Eye (tissue), 1 donor: ENCODE results near the gene RIIAD1.
"Not testable (repeated sequence)": the region's sequence is repeated elsewhere in the genome, so short reads cannot be mapped to it uniquely, and the experiment has no call there.

Source experiments
- DNase-seq: peaks from one replicate; pipeline ENCODE4 v3.0.0-alpha.2; 2015

The RIIAD1 gene, protein sequence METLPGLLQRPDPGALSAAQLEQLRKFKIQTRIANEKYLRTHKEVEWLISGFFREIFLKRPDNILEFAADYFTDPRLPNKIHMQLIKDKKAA

DNA sequence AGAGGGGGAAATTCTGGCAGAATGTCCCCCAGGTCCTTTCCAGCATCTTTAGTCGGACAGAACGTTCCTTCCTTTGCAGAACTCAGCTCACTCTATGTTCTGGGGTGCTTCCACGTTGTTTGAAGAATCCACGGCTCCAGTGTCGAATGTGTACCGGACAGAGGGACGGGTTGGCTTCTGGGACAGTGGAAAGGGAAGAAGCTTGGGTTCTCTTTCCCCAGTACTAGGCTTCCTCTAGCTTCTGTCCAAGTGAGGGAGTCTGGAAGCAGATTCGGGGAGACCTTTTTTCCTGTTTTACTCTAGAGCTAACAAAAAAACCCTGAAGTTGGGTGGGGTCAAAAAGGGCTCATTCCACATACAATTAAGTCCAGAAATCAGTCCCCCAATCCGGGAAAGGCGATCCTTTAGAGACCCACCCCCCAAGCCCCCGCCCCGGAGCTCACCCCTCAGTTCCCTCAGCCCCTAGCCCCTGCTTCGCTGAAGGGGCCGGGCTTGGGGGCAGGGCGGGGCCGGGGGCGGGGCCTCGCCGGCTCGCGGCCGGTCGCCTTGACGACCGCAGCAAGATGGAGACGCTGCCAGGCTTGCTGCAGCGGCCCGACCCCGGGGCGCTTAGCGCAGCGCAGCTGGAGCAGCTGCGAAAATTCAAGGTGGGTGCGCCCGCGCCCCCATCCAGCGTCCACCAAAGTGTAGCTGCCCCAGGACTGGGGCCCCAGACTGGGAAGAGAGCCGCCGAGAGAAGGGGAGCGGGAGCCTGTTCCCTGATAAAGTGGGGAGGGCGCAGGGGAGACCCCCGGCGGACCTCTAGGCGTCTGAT is at the start of gene RIIAD1:
Gene RIIAD1 (plus strand): TSS at position 549 of the 814 bp plus-strand sequence. CDS start 15 bp downstream, at position 564.
- DNase-seq: peak; percentile 74

DNA sequence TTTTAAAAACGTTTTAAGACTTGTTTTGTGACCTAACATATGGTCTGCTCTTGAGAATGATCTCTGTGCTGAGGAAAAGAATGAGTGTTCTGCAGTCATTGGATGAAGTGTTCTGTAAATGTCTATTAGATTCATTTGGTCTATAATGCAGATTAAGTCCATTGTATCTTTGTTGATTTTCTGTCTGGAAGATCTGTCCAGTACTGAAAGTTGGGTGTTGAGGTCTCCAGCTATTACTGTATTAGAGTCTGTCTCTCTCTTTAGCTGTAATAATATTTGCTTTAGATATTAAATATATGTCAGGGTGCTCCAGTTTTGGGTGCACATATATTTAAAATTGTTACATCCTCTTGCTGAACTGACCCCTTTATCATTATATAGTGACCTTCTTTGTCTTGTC is 47.9 kb upstream of the RIIAD1 start:
- DNase-seq: no peak

DNA sequence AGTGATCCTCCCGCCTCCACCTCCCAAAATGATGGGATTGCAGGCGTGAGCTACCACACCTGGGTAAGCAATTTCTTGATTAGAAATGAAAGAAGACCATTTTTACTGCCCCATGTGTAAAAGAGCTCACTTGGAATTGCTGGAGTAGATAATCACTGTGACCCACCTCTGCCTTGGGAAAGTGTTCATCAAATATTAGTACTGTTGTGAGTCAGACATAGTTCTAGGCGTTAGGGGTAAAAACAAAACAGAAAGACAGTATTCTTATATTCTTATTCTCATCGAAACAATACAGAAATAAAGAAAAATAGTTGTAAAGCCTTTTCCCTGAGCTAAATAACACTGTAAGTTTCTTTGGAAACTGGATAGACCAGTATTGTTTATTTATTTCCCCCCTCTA is 40.9 kb upstream of the RIIAD1 start:
- DNase-seq: no peak

DNA sequence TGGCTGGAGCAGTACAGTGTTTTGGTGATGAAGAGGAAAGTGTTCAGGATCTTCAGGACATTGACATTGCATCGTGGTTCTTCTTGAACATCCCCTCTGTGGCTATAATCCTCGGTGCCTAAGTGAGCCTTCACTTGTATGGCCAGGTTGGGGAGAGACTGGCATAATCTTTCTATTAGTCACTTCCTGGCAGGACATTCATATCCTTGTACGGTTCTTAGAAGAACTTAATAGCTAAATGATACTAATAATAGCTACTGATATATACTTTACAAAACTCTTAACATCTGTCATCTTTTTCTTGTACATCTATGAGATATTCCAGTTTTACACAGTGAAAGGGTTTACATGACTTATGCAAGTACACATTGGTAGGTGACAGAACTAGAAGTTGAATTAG is 40.5 kb upstream of the RIIAD1 start:
- DNase-seq: no peak

DNA sequence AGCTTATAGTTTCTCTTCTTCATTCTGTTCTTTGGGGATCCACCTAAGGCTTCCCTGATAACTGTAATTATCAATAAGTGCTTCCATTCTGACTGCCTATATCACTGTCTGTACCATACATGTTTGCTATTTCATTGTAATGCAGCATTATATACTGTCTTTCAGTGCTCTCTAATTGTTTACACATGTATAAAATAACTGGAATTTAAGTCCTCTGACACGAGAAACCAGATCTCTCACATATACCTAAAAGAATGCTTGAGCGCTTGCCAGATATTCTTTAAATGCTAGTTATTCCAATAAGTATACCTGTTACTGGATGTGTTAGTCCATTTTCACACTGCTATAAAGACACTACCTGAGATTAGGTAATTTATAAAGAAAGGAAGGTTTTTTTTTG is 39.4 kb upstream of the RIIAD1 start:
- DNase-seq: no peak

DNA sequence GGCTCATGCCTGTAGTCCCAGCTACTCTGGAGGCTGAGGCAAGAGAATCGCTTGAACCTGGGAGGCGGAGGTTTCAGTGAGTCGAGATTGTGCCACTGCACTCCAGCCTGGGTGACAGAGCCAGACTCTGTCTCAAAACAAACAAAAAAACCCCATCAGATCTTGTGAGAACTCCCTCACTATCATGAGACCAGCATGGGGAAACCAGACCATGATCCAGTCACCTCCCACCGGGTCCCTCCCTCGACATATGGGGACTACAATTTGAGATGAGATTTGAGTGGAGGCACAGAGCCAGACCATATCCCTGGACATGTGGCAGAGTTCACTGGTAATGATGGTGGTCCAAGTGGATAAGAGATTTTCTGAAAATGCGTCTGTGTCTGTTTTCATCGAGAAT is 38.4 kb upstream of the RIIAD1 start:
- not testable (repeated sequence) for DNase-seq

DNA sequence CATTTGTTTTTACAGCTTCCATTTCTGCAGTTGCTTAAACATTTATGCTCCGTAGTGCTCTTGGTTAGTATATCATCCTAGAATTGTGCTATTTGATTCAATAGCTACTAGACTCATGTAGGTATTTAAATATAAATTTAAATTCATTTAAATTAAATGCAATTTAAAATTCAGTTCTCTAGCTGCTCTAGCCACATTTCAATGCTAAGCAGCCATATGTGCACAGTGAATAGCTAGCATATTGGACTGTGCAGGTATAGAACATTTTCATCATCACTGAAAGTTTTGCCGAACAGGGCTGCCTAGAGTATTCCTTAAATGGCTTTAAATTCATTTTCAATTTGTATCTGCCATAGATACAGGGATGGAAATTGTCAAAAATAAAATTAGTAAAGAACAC is 37.2 kb upstream of the RIIAD1 start:
- no peak for DNase-seq

DNA sequence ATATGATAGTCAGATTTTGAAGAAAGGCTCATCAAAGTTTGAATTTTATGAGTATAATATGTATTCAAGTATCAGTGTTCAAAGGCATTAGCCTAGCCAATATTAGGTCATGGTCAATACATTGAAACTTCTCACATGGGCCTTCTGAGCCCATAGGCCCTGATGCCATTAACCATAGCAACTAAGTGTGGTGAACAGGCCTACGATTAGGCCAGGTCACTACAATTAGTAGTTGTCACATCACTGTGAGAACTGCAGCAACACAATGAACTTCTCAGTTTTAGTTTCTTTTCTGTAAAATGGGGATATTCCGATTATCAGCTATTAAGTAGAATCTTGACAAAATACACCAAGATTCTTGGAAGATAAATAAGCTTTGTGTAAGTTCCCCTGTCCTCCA is 34.8 kb upstream of the RIIAD1 start:
- DNase-seq: no peak

DNA sequence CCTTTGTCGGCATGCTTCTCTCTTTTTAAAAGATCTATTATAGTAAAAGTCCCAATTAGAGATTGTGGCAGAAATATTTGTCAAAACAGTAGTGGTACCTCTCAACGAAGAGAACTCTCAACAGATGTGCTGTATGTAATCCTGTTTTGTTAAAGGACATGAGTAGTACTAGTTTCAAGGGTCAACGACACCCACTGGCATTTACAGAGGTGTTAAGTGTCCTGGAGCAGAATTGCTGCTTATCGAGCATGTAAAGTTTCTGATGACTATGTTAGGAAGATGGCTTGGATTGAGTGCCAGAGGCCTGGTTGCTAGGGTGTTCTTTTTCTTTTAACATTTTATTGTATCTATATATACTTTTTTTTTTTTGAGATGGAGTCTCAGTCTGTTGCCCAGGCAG is 31.8 kb upstream of the RIIAD1 start:
- DNase-seq: no peak

DNA sequence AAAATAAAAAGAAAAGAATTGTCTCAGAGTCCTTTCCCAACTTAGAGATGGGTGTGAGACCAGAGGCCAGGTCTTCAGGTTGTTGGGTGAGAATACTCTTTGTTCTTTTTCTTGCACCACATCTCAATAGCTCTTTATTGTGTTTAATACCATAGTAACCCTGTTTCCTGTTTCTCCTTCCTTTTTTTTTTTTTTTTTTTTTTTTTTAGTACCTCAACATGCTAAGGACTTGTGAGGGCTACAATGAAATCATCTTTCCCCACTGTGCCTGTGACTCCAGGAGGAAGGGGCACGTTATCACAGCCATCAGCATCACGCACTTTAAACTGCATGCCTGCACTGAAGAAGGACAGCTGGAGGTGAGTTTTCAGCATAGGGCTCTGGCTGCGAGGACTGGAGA is 29.1 kb upstream of the RIIAD1 start:
- DNase-seq: no peak

DNA sequence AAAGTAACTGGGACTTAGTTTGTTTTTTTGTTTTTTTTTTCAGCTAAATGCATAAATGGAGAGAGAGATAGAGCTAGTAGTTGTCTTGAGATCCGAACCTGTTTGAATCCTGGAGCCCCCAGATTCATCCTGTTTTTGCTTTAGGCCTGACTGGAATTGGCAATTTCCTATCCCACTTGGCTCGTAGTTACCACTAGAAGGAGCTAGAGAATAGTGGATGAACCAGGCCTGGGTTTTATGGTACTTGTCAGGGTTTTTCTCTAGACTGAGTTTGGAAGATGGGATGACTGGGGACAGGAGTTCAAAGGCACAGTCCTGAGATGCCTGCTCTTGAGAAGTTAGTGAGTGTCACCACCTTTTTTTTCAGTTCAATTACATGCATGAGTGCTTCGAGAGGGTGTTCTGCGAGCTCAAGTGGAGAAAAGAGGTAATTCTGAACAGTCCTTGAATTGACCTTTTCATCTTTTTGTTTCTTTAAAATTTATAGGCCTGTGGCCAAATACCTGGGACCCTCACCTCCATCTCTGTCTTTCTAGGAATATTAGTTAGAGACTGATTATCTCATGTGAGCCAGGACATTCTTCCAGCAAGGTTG is 28.2 kb upstream of the RIIAD1 start:
- peak; percentile 71 for DNase-seq

DNA sequence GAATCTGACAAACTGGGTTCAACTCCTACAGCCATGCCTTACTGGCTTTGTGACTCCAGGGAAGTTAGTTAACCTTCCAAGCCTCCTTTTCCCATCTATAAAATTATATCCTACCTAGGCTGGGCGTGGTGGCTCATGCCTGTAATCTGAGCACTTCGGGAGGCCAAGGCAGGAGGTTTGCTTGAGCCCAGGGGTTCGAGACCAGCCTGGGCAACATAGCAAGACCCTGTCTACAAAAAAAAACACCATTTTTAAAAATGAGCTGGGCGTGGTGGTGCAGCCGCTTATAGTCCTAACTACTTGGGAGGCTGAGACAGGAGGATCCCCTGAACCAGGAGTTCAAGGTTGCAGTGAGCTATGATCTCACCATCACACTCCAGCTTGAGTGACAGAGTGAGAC is 19.8 kb upstream of the RIIAD1 start:
- no peak for DNase-seq

DNA sequence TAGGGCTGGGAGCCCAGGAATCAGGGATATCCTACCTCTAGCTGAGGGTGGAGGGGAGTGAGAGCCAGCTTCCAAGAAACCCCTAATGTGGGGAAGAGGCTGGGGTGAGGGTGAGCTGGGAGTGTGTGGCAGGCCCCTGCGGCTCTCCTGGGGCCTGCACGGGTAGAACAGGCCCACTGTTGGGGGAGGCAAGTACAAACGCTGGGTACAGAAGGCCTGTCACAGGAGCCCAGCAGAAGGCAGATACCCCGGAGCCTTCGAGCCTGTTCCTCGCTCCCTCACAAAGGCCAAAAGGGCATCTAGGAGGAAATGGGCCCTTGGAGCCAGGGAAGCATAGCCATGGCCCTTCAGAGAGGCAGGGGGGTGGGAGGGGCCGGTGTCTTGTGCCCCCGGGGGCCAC is 18.4 kb upstream of the RIIAD1 start:
- DNase-seq: no peak

DNA sequence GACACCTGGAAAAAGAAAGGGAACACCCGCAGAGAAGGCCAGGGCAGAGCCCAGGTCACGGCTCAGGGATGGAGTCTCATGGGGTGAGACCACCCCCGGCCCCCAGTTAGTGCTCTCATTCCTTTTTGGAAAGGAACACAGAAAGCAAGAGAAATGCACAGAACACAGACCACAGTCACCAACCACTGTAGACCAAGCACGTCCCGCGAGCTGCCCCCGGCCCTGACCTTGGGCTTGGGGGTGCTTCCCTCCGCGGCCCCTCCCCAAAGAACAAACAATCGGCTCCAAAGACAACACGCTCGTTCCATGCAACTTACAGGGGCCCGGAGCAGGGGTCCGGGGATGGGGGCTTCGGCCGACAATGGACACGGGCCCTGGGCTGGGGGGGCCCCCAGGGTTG is 17.5 kb upstream of the RIIAD1 start:
- no peak for DNase-seq

DNA sequence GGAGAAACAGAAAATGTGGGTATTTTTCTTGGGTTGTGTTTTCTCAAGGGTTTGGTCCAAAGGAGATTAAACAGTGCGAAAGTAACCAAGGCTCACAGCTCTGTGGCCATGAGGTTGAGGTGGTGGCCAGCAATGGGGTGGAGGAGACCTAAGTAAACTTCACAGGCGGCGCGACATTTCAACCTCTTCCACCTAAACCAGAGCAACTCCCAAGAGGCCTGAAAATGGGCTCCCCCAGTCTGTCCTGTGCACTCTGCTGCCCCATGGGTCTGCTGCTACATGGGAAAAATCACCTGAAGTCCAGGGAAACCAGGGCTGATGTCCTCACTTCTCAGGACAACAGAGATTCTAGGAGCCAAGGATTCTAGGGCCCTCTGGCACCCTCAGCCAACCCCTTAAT is 17.1 kb upstream of the RIIAD1 start:
- no peak for DNase-seq

DNA sequence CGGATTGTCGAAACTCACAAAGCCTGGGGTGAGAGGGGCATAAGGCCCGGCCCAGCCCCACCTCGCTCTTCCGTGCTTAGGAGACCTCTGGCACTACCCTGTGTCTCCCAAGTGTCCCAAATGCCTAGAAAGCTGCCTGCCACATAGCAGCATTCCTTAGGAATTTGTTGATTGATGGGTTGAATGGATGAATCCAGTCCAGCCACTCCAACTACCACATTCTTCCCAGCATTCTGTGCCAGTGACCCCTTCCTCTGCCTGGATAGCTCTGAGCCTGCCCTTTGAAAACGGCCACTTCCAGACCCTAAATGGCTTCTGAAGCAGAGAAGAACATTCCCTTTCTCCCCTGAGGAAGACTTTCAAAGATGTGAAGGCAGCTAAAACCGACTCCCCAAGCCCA is 16.2 kb upstream of the RIIAD1 start:
- no peak for DNase-seq

DNA sequence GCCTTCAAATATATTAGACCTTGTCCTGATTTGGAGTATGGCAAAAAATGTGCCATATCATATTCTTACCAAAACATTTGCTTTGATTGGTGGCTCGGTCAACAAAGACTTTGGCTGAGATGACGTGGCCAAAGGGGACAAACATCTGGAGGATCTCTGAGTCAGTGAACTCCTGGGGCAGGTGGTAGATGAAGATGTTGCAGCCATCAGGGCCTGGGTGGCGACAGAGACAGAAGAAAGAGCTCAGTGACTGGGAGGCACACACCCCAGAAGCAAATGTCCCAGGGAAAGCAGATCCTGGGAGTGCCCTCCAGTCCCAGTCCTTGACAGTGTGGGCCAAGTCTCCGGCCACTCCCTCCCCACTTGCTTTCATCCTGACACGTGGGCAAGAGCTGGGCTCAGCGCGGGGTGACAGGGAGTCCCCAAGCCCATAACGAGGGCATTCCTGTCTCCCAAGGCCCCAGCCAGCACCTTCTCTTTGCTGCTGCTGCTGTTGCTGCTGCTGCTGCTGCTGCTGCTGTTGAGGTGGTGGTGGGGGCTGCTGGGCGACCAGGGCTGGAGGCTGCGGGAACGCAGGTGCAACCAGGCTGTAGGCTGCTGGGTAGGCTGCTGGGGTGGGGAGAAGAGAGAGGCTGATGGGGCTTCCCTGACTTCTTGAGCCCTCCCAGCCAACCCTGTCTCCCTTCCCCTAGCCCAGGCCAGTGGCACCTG is 15.4 kb upstream of the RIIAD1 start:
- DNase-seq: no peak

DNA sequence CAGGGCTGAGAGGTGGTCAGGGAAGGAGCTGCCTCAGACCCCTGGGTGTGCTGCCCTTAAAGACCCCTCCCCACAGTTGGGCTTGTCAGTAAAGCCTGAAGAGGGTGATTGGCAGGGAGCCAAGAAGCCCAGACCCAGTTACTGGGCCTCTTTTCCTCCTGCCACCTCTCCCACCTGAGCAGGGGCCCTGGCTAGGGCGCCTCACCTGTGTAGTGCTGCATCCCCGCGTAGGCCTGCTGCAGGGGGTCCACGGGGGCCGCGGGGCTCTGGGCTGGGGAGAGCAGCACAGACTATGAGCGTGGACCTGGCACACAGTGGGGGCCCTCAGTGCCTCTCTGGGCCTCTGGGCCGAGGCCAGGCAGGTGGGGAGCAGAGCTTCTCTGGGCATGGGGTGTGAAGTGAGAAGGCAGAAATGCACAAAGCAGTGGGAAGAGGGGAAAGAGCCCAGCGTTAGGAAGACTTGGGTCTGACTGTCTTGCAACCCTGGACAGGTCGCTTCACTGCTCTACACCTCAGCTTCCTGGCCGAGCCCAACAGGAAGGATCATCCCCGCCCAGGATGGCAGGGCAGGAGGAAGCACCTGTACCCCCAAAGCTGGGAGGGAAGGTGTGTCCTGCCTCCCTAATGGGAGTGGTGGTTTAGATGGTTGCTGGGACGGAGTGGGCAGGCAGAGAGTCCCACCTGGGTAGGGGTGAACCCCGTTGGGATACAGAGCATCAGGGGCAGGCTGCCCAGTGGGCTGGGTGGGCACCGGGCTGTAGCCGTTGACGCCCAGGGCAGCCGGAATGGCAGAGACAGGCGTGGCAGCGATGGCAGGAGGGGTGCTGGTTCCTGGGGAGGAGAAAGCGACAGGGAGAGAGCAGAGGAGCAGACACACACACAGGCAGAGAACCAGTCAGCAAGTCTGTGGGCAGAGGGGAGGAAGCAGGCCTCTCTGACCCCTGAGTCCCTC is 14.6 kb upstream of the RIIAD1 start:
- DNase-seq: no peak

DNA sequence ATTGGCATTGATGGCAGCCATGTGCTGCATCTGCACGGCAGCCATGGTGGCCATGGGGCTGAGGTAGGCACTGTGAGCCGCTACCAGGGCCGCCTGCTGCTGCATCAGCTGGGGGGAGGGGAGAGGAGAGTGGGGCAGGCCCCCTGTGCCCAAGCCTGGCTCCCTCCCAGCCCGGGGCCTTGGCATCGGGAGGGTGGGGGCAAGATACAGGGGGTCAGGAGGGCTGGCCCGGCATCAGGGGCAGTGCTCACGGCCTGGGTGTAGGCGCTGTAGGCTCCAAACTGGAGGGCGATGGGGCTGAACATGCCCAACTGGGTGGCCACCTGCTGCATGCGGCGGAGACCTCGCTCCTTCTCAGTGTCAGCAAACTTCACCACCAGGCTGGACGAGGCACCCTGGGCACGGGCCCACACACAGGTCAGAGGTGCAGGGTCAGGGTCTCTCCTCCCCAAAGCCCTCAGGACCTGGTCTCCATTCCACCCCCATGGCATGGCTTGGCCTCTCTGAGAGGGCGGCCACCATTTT is 13.7 kb upstream of the RIIAD1 start:
- no peak for DNase-seq

DNA sequence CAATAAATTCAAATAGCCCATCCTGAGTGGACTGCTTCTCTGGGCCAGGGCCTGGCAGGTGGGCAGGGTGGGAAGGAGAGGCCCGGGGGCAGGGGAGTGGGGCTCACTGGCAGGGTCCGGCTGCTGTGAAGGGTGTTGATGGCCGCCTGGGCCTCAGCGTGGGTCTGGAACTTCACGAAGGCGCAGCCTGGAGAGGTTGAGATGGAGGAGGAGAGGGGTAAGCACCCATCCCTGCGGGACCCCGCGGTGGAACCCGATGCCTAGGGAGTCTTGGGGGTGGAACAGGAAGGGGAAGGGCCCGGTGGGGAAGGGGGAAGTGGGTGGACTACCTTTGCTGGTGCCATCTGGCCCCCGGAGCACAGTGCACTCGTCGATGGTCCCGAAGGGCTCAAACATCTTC is 12.4 kb upstream of the RIIAD1 start:
- DNase-seq: no peak

DNA sequence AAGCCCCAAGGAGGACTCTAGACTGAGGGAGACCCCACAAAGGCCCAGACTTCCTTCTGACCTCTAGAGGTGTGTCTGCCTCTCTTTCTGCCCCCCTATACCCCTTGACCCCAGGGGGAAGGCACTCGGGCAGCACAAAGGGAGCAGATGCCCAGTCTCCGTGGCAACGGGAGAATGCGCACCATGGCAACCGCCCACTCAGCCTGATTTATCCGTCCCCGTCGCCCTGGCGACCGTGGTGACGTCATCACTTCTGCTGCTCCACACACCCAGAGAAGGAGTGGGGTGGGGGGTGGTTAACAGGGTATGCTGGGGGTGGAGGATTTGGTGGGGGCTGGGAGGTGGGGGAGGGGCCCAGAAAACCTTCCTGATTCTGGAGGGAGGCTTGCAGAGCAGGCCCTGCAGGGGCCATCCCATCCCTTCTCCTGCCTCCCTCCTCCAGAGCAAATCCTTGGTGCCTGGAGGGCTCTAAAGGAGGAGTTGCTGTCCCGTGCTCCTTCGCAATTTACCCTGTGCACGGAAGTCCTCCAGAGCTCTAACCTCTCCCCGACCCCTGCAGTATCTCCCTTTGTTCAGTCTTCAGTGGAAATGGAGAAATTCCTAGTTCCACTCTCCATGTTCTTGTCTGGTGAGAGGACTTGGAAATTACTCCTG is 11.0 kb upstream of the RIIAD1 start:
- DNase-seq: peak; percentile 95
